H1 (cell line): ENCODE results near the gene ZNF25. TPM values are rescaled to one million over a fixed set of nuclear protein-coding genes. Genes with fewer than 3 reads are reported as not detected.

ENCODE experiments used
- CTCF ChIA-PET: fragments of 300-600 bp; sonication (Branson Sonifier 250); formaldehyde crosslinking; loops from one replicate; lab custom pipeline; 2021; ENCODE audit not compliant: partially characterized antibody; lab: Charles Lee
- POLR2A ChIA-PET: fragments of 300-600 bp; sonication (Branson Sonifier 250); formaldehyde crosslinking; loops from one replicate; lab custom pipeline; 2021; ENCODE audit warnings: inconsistent platforms; ENCODE audit not compliant: partially characterized antibody; lab: Charles Lee
- DNase-seq, 2 experiments: peaks; one replicate each; pipeline versions ENCODE4 v3.0.0 to v3.0.0-alpha.2; 2010 to 2022; ENCODE audit warnings: low spot score in 2 of 2, low read depth in 1 of 2, mixed read lengths in 1 of 2
- FAIRE-seq: peaks from 2 replicates; lab custom pipeline; 2011; peaks lifted over from hg19 to GRCh38; lab: Jason Lieb, UNC
- H2AFZ ChIP-seq: 2 replicates; pipeline ENCODE4 v1.8.1; 2012; ENCODE audit warnings: low read length, inconsistent platforms
- H2AK5ac ChIP-seq: 2 replicates; pipeline ENCODE4 v1.6.1; 2013; ENCODE audit warnings: low read depth, low read length
- H2BK120ac ChIP-seq: replicated peaks from 2 replicates; pipeline ENCODE3; 2013; ENCODE audit warnings: low read depth, low read length, inconsistent platforms
- H2BK12ac ChIP-seq: 2 replicates; pipeline ENCODE4 v1.6.1; 2013; ENCODE audit warnings: low read depth, low read length
- H2BK15ac ChIP-seq: 2 replicates; pipeline ENCODE4 v1.6.1; 2013; ENCODE audit warnings: low read length
- H2BK20ac ChIP-seq: 2 replicates; pipeline ENCODE4 v1.6.1; 2013; ENCODE audit warnings: low read length
- H2BK5ac ChIP-seq: 2 replicates; pipeline ENCODE4 v1.6.1; 2013; ENCODE audit warnings: low read depth, low read length
- H3K14ac ChIP-seq: 2 replicates; pipeline ENCODE4 v1.6.1; 2013; ENCODE audit warnings: inconsistent platforms; ENCODE audit not compliant: insufficient read length
- H3K18ac ChIP-seq: 2 replicates; pipeline ENCODE4 v1.6.1; 2013; ENCODE audit warnings: low read length; ENCODE audit errors: extremely low read depth
- H3K23ac ChIP-seq: 2 replicates; pipeline ENCODE4 v1.6.1; 2013; ENCODE audit warnings: inconsistent platforms; ENCODE audit not compliant: insufficient read length
- H3K23me2 ChIP-seq: 2 replicates; pipeline ENCODE4 v1.6.1; 2013; ENCODE audit warnings: low read depth, low read length
- H3K27ac ChIP-seq: 2 replicates; pipeline ENCODE4 v1.6.1; 2011; ENCODE audit warnings: low read depth, low read length, inconsistent platforms
- H3K27me3 ChIP-seq, 4 experiments: replicated peaks in 1 of 4; 1 replicate in 1 of 4; 2 replicates in 3 of 4; pipeline versions ENCODE4 v1.6.1 to v1.8.1; 2011 to 2013; ENCODE audit warnings: low read length in 3 of 4, mild to moderate bottlenecking in 3 of 4, inconsistent platforms in 2 of 4, mixed read lengths in 2 of 4, moderate library complexity in 1 of 4; ENCODE audit not compliant: control insufficient read depth in 3 of 4, insufficient read depth in 3 of 4; ENCODE audit errors: extremely low read depth in 1 of 4
- H3K36me3 ChIP-seq, 4 experiments: 2 replicates each; pipeline versions ENCODE4 v1.6.1 to v1.8.1; 2011 to 2013; ENCODE audit warnings: mild to moderate bottlenecking in 4 of 4, low read length in 3 of 4, moderate library complexity in 2 of 4, control low read depth in 1 of 4, inconsistent platforms in 1 of 4; ENCODE audit not compliant: insufficient read depth in 4 of 4, control insufficient read depth in 2 of 4
- H3K4ac ChIP-seq: replicated peaks from 2 replicates; pipeline ENCODE3; 2013; ENCODE audit warnings: low read length, low read depth, mixed read lengths, inconsistent platforms; ENCODE audit not compliant: insufficient read length
- H3K4me1 ChIP-seq, 4 experiments: replicated peaks in 1 of 4; 1 replicate in 1 of 4; 2 replicates in 3 of 4; pipeline versions ENCODE4 v1.6.1 to v1.8.1; 2011 to 2013; ENCODE audit warnings: low read length in 3 of 4, inconsistent platforms in 2 of 4, mixed read lengths in 1 of 4; ENCODE audit not compliant: insufficient read depth in 4 of 4, control insufficient read depth in 3 of 4
- H3K4me2 ChIP-seq, 2 experiments: 2 replicates each; pipeline versions ENCODE4 v1.6.1 to v1.8.1; 2011 to 2013; ENCODE audit warnings: low read depth in 2 of 2, low read length in 2 of 2, control low read depth in 1 of 2, inconsistent platforms in 1 of 2, mild to moderate bottlenecking in 1 of 2; ENCODE audit not compliant: insufficient read depth in 1 of 2
- H3K4me3 ChIP-seq, 4 experiments: fragments of 200-600, 300-600 bp in 1 of 4; sonication (generic), shearing (Covaris generic), sonication (Bioruptor Twin) in 1 of 4; 2 replicates each; pipeline versions ENCODE4 v1.5.1 to v1.8.1; 2011 to 2016; ENCODE audit warnings: low read length in 4 of 4, low read depth in 3 of 4, control low read depth in 2 of 4, inconsistent platforms in 2 of 4, mild to moderate bottlenecking in 2 of 4, mixed read lengths in 1 of 4, moderate library complexity in 1 of 4; ENCODE audit not compliant: insufficient read depth in 2 of 4; ENCODE audit errors: extremely low read depth in 1 of 4
- H3K56ac ChIP-seq: replicated peaks from 2 replicates; pipeline ENCODE3; 2013; ENCODE audit warnings: low read depth, mild to moderate bottlenecking, mixed read lengths, low read length, inconsistent platforms; ENCODE audit not compliant: insufficient read length
- H3K79me1 ChIP-seq: 2 replicates; pipeline ENCODE4 v1.6.1; 2013; ENCODE audit warnings: low read depth, low read length, control low read depth
- H3K79me2 ChIP-seq, 2 experiments: 2 replicates each; pipeline versions ENCODE4 v1.6.1 to v1.8.1; 2012 to 2013; ENCODE audit warnings: low read length in 2 of 2, mild to moderate bottlenecking in 2 of 2, inconsistent platforms in 1 of 2; ENCODE audit not compliant: insufficient read depth in 2 of 2, control insufficient read depth in 1 of 2
- H3K9ac ChIP-seq, 4 experiments: replicated peaks in 1 of 4; 1 replicate in 1 of 4; 2 replicates in 3 of 4; pipeline versions ENCODE4 v1.6.1 to v1.8.1; 2011 to 2013; ENCODE audit warnings: low read depth in 3 of 4, low read length in 3 of 4, control low read depth in 2 of 4, mild to moderate bottlenecking in 2 of 4, moderate library complexity in 2 of 4, inconsistent platforms in 1 of 4; ENCODE audit errors: extremely low read depth in 1 of 4
- H3K9me3 ChIP-seq, 2 experiments: 2 replicates each; pipeline versions ENCODE4 v1.6.1 to v1.8.1; 2012 to 2013; ENCODE audit warnings: mild to moderate bottlenecking in 2 of 2, moderate library complexity in 2 of 2, control low read depth in 1 of 2, inconsistent platforms in 1 of 2, low read depth in 1 of 2, low read length in 1 of 2, mixed read lengths in 1 of 2; ENCODE audit not compliant: insufficient read depth in 2 of 2
- H4K20me1 ChIP-seq, 2 experiments: replicated peaks in 1 of 2; 2 replicates each; pipeline versions ENCODE3 to v1.8.1; 2011 to 2013; ENCODE audit warnings: inconsistent platforms in 2 of 2, low read length in 2 of 2, mild to moderate bottlenecking in 1 of 2; ENCODE audit not compliant: insufficient read depth in 2 of 2, control insufficient read depth in 1 of 2
- H4K5ac ChIP-seq: 2 replicates; pipeline ENCODE4 v1.6.1; 2013; ENCODE audit warnings: low read length, low read depth, mixed read lengths, inconsistent platforms; ENCODE audit not compliant: insufficient read length
- H4K8ac ChIP-seq: 2 replicates; pipeline ENCODE4 v1.8.0; 2013; ENCODE audit warnings: mild to moderate bottlenecking, moderate library complexity, low read length, inconsistent platforms; ENCODE audit not compliant: insufficient read depth; ENCODE audit errors: extremely low read depth
- H4K91ac ChIP-seq: replicated peaks from 2 replicates; pipeline ENCODE3; 2013; ENCODE audit warnings: low read length, mixed read lengths, inconsistent platforms; ENCODE audit not compliant: insufficient read length
- CTBP2 ChIP-seq: IDR thresholded peaks from 2 replicates; pipeline ENCODE4 v1.7.0; 2011; ENCODE audit warnings: borderline replicate concordance, mild to moderate bottlenecking, moderate library complexity, mixed read lengths, low read length; ENCODE audit not compliant: insufficient read depth, insufficient read length
- POLR2AphosphoS5 ChIP-seq: IDR thresholded peaks from 2 replicates; pipeline ENCODE4 v1.6.1; 2011; ENCODE audit warnings: low read depth, low read length
- RAD21 ChIP-seq, 2 experiments: IDR thresholded peaks in 1 of 2; conservative IDR thresholded peaks in 1 of 2; 2 replicates each; pipeline ENCODE4 v1.6.1; 2011; ENCODE audit warnings: low read depth in 2 of 2, low read length in 2 of 2, improper control_type of control experiment in 1 of 2, inconsistent platforms in 1 of 2, mild to moderate bottlenecking in 1 of 2, moderate library complexity in 1 of 2
- RXRA ChIP-seq: IDR thresholded peaks from 2 replicates; pipeline ENCODE4 v1.6.1; 2011; ENCODE audit warnings: low read depth, mild to moderate bottlenecking, low read length, moderate library complexity; ENCODE audit not compliant: insufficient read depth
- SP2 ChIP-seq: IDR thresholded peaks from 2 replicates; pipeline ENCODE4 v1.6.1; 2012; ENCODE audit warnings: mild to moderate bottlenecking, low read length, inconsistent platforms
- WGBS, 2 experiments: shearing (Covaris generic) in 1 of 2; methylation state at CpG; one replicate each; pipeline versions ENCODE4 v1.1.6 to v1.1.7; 2013 to 2015; ENCODE audit warnings: low lambda C conversion rate in 2 of 2, mixed read lengths in 2 of 2, inconsistent platforms in 1 of 2, low coverage in 1 of 2, missing lambda C conversion rate in 1 of 2; ENCODE audit not compliant: insufficient replicate concordance in 2 of 2, insufficient coverage in 1 of 2, insufficient read length in 1 of 2; ENCODE audit errors: extremely low coverage in 1 of 2, missing lambda C conversion rate in 1 of 2; 5-methylcytosine and 5-hydroxymethylcytosine counted together
- polyA plus RNA-seq, 7 experiments: library from polyadenylated mRNA; depleted of rRNA in 3 of 7; stranded (reverse) in 5 of 7; unstranded in 2 of 7; fragments of >200 nt in 5 of 7; fragments of 200-250 nt in 2 of 7; gene quantifications; 1 replicate in 5 of 7; 2 replicates in 1 of 7; 4 replicates in 1 of 7; pipeline versions ENCODE4 v1.2.1 to v1.2.3, GENCODE V29; 2011 to 2013; ENCODE audit warnings: missing spikeins in 2 of 7, mixed read lengths in 2 of 7
- total RNA-seq: library from RNA; stranded (reverse); fragmentation: NEBNext Ultra II Directional; extraction: Animal tissue kit (Norgen Biotek cat#: 25700); gene quantifications from 2 replicates; pipeline ENCODE4 v1.2.1, GENCODE V29; 2021

The ZNF25 gene
- total and polyA plus RNA-seq, 2 of the 8 experiments (the other 6 are each of a cell fraction or from before 2014, with no cell fraction given) = 0.17 to 1.3 TPM

DNA sequence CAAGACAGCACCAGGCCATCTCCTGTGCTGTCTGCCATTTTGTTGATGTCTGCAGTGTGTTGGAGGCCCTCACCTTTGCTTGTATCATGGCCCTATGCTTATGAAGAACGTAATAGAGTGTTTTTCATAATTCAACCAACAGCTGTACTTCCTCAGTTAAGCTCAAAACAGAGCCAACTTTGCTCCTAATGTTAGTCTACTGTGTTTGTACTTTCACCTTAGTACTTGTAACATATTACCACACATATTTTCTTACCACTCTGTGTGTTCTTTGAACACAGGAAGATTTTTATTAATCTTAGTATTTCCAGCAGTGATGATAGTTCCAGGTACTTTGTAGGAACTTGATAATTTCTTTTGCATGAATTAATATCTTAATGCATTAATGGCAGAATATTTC is 39.9 kb upstream of the ZNF25 start:
- FAIRE-seq = no peak
- H3K4me1 ChIP-seq = no peaks in the 10 kb centered on the region

More for the DNA sequence above, 39.9 kb upstream of the ZNF25 start:
- Histone ChIP-seq H2AFZ (no peak overlapping the region), H3K18ac (no peak overlapping the region), H3K4me3 (no peak overlapping the region), H4K91ac (no peak overlapping the region), H3K56ac (no peak overlapping the region), H3K4me2 (no peak overlapping the region), H3K36me3 (peaks cover 2 to 48% (median 18%) of the 10 kb centered on the region in 4 experiments; a peak in 6 of 8 replicates), H3K23me2 (no peaks in the 10 kb centered on the region), H3K79me2 (peaks cover 0 to 16% of the 10 kb centered on the region in 2 experiments; a peak in 2 of 4 replicates), H2AK5ac (no peak overlapping the region), H3K14ac (no peak overlapping the region), H4K8ac (no peak overlapping the region), H3K27me3 (no peaks in the 10 kb centered on the region), H3K79me1 (no peaks in the 10 kb centered on the region), H3K9ac (no peak overlapping the region), H3K23ac (no peak overlapping the region), H2BK15ac (no peak overlapping the region), H4K20me1 (no peaks in the 10 kb centered on the region), H4K5ac (no peak overlapping the region), H3K9me3 (no peaks in the 10 kb centered on the region), H3K4ac (no peak overlapping the region), H2BK12ac (no peak overlapping the region), H3K27ac (no peak overlapping the region), H2BK5ac (no peak overlapping the region), H2BK20ac (no peak overlapping the region), H2BK120ac (no peak overlapping the region)
- CTCF ChIA-PET = no interaction called here
- DNase-seq = no peak
- POLR2A ChIA-PET = interaction anchor here (0.6 kb wide), 1 partner anchor 143 kb away, joined by 3 read pairs; no protein-coding TSS in a partner anchor
- TF ChIP-seq RXRA = no peak
- no peak for TF ChIP-seq RAD21 (IDR thresholded peaks at IDR 0.05 in 1 of 2, conservative IDR thresholded peaks at IDR 0.05 in 1 of 2; ENCODE audit: low read depth in 2 of 2, low read length in 2 of 2)
- TF ChIP-seq CTBP2 = no peak
- no peak for TF ChIP-seq SP2
- TF ChIP-seq POLR2AphosphoS5 = no peak
- 100% methylated on average over 1 of the region's 1 CpG; no CpG with 5 or more reads in 1 of the 2 experiments for WGBS, 2 experiments
